GM18870 (cell line): ENCODE results near the gene TBX18.

ENCODE experiments used
- ATAC-seq: cut with Tn5 transposase; IDR thresholded peaks from one replicate; pipeline ENCODE4 v1.9.1; 2021; ENCODE audit warnings: moderate library complexity; ENCODE audit not compliant: unreplicated experiment

Gene TBX18

DNA sequence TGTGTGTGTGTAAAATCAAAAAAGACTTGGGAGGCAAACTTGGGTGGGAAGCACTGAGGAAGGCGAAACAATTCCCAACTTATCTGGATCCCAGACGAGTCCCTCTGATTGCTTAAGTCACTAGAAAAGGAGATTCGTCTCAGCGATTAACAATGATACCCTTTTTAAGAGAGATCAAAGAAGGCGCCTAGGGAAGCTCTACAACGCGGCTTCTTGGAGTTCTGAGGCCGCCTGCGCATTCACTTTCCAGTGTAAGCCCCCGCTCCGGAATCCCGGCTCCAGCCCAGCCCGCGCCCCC lies 8.7 kb upstream of the TBX18 start:
- ATAC-seq = no peak

DNA sequence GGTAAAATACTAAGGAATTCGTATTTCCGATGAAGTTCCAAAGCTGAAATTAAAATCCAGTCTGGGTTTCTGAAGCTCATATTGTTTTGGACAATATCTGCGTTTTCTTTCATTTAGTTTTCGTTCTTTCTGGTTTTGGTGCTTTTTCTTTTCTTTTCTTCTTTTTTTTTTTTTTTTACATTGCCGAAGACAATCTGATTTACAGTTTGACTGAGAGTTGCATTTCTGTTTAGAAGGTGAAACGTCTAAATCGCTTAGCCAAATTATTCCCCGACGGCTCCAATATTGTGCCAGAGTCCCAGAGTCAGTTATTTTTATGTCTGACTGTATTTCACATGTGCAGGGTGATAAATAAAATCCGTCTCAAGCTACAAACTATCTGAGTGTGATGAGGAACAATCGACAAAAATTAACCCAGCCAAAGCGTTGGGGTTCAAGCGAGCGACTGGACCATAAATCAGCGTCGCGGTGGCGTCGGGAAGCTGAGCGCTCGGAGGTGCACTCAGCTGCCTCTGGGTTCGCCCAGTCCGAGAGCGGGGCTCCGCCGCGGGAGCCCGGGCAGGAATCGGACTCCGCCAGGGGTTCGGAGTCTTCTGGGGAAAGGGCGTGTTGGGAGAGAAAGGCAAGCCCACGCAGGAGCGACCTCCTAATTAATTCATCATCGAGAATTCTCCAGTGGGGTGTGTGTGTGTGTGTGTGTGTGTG lies 8.2 kb upstream of the TBX18 start:
- ATAC-seq = no peak

DNA sequence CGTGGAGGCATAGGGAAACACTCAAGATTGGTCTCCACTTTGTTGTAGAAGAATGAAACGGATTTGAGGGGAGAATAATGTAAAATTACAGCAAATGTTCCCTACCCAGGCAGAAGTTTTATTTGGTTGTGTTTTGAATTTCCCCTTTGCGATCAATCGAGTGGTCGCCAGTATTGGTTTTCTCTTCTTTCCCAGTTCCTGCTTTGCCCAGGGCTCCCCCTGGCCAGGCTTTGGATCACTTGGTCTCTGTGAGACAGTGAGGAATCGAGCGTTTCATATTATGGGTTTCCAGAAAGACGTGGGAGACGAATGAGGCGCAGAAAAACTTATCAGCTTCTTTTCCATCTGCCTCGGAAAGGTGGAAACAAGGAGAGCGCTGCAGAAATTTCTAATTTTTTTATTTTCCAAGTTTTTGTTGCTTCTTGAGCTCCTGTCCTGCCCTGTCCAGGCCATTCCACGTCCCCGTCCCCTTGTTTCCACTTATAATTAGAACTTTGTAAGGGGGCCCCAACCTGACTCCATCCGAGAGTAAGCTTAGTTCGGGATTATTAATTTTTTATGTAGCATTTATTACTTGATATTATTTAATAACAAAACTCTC lies 7.5 kb upstream of the TBX18 start:
- ATAC-seq = no peak

DNA sequence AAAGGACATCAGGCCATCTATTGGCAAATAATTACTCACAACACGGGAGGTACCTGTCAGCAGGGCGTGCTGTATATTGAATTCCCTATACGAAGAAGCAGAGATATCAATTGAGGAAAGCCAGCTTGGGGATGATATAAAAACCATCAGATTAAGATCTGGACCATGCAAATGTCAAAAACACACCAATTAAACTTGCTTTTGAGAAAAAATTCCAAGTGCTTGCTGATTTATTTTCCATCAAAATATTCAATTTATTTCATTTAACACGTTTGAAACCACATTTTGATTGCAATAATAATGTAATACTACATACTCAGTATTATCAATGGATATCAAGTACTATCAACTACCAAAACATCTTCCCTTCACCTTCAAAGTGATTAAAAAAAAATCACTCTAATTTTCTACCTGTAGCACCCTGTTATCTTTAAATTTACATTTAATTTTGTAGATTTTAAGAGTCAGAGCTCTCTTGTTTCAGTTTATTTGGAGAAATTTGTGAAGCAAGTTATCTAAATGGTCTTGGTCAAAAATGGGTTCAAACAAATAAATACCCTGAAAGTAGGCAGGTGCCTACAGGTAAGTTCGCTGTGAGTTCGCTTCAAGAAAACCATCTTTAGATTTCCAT lies 6.8 kb upstream of the TBX18 start:
- no peak for ATAC-seq

DNA sequence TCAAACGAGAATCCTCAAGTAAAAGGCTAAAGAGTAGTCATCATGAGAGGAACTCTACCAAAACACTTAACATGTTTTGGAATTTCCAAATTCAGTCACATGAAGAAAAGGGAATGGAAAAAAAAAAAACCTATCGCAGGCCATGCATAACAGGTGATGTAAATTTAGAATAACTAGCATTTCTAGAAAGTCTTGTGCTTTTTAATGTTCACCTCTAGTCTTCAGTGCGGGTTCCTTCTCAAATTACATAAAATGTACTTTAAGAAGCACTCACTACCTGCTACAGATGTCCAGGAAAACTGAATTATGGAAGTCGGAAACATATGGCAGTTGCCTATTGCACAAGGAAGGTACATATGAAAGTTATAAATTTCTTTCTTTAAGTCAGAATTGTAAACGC lies 6.1 kb upstream of the TBX18 start:
- ATAC-seq = no peak

DNA sequence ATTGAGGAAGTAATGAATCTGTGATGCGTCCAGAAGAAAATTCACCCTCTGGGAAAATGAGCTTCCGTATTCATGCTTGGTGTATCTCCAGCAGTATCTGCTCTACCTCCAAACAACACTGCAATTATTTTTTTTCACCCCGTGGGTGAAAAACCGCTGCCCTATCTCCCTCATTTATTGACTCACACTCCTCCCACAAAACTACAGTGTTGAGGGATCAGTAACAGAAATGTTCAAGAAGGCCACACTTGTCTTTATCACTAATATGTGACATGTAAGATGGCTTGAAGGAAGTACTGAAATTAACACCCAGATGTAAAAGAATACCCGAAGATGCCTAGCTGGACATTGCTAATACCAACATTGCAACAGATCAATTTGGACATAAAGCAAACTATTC lies 4.9 kb upstream of the TBX18 start:
- no peak for ATAC-seq

DNA sequence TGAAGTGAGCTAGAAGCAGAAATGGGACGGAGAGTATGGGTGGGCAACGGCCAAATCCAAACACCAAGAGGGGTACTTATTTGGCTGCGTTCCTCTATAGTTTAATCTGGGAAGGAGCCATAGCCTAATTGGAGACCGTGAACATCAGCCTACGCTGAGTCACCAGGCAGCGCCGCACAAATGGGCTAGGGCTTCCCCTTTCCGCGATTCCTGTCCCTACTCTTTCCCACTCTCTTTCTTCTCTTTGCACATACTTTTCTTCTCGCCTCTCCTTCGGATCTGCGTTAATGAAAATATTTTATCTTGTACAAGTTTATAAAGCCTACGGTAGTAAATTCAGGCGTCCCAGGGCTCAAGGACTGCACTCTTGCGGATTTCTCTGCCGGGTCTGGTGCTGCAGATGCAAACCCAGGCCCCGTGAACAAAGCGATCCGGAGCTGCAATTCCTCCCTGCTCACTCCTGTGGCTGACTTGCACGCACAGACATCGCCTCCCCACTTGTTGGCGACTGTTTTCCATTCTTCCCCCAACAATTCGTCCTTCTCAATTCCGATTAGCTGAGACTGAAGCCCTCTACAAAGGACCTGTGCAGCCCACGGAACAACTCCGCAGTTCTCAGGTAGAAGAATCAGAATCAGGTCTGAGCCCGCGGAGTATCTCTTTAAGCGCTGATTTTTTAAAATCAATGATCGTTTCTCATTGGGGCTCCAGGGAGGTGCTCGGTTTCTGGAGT lies 4.2 kb upstream of the TBX18 start:
- no peak for ATAC-seq

DNA sequence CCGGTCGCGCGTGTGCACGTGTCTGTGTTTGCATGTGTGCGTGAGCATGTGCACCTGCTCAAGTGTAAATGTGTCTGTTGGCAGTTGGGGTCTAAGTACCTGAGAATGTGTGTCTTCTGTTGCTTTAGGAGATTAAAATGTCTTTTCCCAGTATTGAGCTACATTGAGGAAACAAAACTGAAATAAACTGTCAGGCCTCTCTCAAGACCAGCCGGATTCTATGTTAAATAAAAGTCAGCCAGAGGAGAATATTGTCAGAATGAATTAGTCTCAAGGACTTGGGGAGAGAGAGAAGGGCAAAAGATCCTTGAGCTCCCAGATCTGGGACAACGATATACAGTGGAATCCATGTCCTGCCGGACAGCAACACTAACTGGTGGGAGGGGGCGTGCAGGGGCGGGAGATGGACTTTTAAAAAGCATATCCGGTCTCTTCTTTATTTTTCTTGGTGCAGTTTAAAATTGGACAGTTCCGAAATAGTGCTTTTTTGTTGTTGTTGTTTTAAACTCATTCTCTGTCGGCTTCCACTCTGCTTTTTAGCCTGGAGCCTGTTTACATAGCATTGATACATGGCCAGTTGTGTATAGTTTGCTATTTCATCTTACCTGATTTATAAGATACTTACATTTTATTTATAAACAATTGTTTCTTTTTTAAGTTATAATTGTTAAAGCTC lies 3.3 kb upstream of the TBX18 start:
- no peak for ATAC-seq

DNA sequence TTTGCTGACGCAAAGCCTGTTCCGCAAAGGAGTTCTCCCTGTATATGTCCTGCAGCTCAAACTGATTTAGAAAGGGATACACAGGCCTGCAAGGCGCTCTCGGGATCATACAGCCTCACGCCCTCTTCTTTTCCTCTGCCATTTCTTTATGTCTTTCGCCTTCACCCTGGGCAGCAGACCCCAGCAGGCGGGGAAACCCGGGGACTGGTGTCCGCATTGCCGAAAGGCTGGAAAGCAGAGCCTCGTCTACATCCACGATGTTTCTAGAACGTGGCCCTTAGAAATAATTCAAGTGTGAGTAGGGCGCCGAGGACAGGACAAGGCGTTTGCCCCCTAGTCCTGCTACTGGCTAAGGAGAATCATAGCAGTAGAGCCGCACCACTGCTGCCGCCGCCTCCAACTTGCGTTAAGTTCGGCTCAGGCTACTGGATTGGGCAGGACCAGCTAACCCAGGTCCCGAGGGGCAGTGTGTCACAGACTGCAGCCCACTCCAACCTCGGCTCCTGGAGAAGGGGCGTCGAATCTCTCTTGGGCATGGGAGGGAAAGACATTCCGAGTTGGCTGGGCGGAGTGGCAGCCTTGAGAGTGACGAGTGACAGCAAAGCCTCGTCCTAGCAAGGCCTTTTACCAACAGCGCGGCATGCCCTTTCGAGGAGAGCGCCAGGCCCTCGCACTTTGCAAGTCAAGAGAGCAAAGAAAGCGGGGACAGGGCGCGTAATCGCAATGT lies 2.6 kb upstream of the TBX18 start:
- ATAC-seq = no peak

DNA sequence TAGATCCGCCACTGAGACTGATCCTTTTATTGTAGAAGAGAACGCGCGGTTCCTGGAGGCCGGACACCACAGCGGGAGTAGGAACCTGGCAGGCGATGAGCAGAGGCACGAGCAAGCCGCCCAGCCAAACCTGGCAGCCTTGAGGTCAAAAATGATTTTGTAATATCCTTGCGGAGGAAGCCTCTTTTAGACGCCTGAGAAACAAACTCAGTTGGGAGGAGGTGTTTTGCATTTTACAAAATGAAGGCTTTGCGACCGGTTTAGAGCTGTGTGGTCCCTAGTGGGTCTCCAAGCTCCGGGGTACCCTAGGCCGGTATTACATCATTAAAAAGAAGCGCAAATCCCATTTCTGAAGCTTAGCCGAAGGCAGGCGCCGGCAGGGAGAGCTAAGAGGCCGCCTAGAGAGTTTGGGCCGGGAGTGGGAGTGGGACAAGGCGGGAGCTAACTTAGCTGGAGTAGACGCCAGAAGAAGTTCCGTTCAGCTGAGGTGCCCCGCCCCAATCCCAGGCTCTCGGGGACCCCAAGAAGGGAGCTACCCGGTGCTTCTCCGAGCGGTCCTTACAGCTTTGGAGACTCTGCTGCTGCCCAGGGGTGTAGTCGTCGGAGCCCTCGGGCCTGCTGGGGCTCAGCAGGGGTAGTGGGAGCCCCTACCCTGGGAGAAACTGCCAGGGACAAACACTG lies 1.9 kb upstream of the TBX18 start:
- no peak for ATAC-seq

DNA sequence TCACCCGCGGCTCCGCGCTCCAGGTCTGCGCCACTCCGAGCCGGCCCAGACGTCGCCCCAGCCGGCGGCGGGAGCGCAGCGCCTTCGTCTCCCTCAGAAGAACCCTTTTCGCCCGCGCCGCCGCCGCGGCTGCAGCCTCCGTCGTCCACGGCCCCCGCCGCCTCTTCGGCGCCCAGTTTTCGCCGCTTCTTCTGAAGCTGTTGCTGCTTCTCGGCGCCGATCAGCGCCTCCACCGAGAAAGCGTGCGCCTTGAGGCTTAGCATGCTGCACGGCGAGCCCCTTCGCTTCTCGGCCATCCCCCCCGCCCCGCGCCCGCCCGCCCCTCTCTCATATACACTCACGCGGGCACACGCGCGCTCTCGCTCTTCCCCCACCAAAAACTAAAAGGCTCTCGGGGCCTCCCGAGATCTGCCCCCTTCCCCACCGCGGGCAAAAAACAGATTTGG lies 489 bp downstream of the TBX18 start:
- no peak for ATAC-seq

DNA sequence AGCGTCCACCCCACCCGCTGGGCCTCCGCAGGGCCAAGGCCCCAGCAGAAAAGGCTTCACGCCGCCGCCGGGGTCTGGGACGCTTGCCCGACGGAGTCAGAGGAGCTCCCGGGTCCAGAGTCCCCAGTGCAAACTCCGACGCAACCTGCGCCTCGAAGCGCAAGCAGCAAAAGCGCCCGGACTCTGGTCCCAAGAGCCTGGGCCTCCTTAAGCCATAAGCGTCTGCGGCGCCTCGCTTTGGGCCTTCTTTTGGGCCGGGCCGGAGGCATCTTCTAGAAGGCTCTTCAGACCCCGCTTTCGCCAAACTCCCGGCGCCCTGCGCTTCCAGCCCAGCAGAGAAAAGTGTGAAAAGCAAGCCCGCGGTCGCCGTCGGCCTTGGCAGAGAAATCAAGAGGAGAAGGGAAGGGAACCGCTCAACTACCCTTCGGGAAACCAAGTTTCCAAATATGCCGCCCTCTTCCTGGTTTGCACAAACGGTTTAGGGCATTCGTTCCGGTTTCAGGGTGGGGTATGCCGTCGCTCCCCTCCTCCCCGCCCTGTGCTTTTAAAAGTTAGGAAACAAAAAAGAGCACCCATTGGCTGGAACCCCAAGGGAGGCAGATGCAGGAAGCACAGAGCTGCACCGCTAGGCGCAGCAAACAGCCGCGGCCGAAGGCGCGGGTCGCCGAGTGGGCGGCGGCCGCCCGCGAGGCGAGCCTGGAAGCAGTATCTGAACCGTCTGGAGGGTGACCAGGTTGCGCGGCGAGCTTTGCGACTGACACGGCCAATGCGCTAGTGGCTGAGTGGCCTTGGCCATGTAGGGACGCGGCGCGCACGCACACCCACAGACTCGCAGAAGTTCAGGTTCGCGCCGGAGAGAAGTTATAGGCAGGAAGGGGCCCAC lies 1.2 kb downstream of the TBX18 start:
- ATAC-seq = no peak

DNA sequence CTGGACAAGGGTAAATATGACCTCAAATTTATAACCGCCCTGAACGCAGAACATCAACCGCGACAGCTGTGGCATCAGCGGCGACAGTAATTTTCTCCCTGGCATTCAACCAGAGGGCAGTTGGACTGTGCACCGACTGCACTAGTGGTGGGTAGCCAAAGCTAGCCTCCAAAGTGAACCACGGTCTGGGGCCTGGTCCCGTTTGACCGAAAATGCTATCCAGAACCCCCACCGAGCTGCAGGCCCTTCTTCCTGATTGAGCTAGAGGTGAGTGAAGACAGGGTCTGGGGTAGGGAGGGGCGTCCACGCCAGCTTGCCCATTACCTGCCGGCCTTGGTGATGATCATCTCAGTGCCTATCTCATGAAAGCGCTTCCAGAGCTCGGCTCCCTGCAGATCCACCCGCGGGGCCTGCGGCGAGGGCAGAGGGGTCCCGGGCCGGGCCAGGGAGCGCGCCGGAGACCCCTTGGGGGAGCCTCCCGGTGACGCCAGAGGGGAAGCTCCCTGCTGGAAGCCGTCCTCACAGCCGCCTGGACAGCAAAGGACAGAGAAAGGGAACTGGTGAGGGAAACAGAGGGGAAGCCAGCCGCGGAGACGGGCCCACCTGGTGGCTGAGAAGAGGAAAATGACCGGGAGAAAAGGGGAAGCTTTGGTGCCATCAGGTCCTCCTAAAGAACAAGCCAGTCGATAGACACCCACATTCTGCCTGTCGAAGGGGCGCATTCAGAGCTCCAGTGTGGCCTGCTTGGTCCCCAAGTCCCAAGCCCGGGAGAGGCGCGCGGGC lies 2.0 kb downstream of the TBX18 start:
- ATAC-seq = no peak

DNA sequence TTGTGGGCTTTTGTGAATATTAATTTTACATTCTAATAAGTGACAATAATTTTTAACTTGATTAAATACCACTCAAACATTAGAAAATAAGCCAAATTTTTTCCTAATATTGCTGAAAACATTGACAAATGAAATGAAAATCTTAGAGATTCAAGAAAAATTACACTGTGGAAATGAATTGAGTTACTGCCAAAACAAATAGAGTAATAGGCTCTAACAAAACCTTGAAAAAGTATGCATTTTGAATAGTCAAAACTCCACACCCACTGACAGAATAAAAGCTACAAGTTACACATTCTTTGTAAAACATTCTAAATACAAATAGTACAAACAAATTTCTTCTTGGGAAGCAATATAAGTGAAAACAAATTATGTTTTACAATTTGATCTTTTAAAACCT lies 5.9 kb downstream of the TBX18 start:
- no peak for ATAC-seq

DNA sequence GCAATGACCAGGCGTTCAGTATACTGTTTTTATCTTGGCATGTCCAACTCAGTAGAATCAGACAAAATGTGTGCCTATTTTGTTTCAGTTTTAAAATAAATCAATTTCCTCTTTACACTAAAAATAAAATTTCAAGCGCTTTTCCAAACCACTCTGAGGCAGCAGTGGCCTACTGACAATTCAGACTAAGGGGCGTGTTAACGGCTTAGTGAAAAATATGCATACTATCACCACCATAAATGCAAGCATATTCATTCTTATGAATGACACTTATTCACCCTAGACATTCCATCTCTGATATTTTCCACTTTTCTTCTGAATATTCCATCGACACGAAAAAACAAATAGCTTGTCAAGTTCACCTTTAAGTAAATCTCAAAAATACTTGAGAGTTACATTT lies 7.5 kb downstream of the TBX18 start:
- no peak for ATAC-seq

DNA sequence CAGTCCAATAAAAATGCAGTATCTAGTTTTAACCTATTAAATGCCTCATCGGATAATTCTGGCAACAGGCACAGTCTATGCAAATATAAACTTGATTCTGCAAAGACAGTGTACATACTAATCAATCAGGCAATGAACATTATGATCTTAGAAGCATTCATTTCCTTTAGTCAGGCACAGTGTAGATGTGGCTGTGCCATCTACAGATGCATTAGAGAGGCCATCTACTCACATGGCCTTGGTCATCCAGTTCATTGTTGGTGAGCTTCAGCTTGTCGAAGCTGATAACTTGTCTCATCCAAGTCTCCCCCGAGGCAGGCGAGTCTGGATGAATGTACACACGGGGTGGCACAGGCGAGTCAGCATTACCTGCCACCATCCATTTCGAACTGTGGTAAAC lies 7.9 kb downstream of the TBX18 start:
- ATAC-seq = no peak

DNA sequence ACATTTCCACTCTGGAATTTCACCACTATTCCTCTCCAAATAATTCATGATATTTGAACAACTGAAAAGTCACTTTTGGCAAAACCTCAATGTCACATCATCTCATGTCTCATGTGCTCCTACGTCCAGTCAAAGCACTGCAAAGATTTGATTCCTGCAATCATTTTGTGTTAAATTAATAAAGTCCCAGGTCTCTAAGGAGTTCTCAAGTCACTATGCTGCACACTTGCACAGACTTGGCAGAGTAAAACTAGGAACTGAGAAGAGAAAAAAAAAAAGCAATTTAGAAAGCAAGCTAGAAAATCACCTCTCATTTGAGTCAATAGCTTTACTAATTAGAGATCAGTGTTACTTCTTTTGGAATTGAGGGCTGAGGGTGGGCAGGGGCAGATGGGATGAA lies 11.2 kb downstream of the TBX18 start:
- ATAC-seq = no peak

DNA sequence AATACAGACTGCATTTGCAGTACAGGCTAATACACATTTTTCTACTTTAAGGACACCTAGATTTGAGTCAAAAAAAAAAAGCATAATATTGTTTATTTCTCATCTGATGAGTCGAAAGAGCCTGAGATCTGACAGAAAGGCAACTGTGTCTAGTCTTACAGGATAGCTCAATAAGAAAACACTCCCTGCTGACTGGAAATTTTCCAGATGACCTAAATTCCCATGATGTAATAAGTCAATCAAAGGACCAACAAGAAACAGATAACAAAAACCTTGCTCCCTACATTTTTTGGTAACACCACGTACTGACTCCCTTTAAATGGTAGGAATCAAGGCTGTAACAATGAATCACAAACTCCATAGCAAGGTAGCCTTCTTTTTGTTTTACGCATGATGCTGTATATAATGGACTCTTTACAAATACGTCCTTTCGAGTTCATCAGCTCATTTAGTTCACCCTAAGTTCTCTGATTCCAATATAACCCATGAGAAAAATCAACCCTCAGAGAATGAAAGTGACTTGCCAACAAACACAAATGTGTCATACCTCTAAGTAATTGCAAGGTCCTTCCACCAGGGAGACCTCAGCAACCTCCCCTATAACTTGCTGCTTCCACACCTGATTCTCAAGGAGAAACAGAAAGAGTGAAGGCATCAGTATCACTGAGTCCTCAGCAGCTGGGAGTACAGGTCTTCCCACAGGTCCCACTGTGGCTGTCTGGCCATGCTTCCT lies 12.1 kb downstream of the TBX18 start:
- ATAC-seq = no peak
